GM19328 (cell line): ENCODE results near the gene OTUD6A.

Experiments used
- ATAC-seq: cut with Tn5 transposase; IDR thresholded peaks from one replicate; pipeline ENCODE4 v1.9.1; 2021; ENCODE audit warnings: mild to moderate bottlenecking, moderate library complexity; ENCODE audit not compliant: unreplicated experiment

The OTUD6A gene

GRCh38 chrX:70062076-70062475, at the start of gene OTUD6A:
TSS of gene OTUD6A (plus strand) at chrX:70062457. CDS start at chrX:70062525, 68 bp downstream.
- ATAC-seq, result no peak

- no peak for ATAC-seq
These were observed 49.5 kb upstream of the OTUD6A start for GRCh38 chrX:70012756-70013155.

- ATAC-seq, result no peak
These were observed 48.5 kb upstream of the OTUD6A start for GRCh38 chrX:70013466-70014381.

- ATAC-seq, result no peak
These were observed 45.7 kb upstream of the OTUD6A start for GRCh38 chrX:70016513-70016912.

GRCh38 chrX:70022616-70023015, 39.6 kb upstream of the OTUD6A start:
- no peak for ATAC-seq

- ATAC-seq, result no peak
These were observed 36.8 kb upstream of the OTUD6A start for GRCh38 chrX:70025464-70025863.

- ATAC-seq, result no peak
These were observed 36.0 kb upstream of the OTUD6A start for GRCh38 chrX:70026112-70026850.

- no peak for ATAC-seq
These were observed 35.4 kb upstream of the OTUD6A start for GRCh38 chrX:70026851-70027200.

GRCh38 chrX:70029863-70030262, 32.4 kb upstream of the OTUD6A start:
- ATAC-seq, result no peak

- peak; percentile 62 for ATAC-seq
These were observed 31.9 kb upstream of the OTUD6A start for GRCh38 chrX:70030301-70030767.

- ATAC-seq, result no peak
These were observed 29.5 kb upstream of the OTUD6A start for GRCh38 chrX:70032792-70033191.

- ATAC-seq, result no peak
These were observed 28.8 kb upstream of the OTUD6A start for GRCh38 chrX:70033348-70034051.

- no peak for ATAC-seq
These were observed 27.6 kb upstream of the OTUD6A start for GRCh38 chrX:70034646-70035045.

- no peak for ATAC-seq
These were observed 23.7 kb upstream of the OTUD6A start for GRCh38 chrX:70038515-70038914.

GRCh38 chrX:70038951-70039350, 23.3 kb upstream of the OTUD6A start:
- no peak for ATAC-seq

GRCh38 chrX:70039758-70040157, 22.5 kb upstream of the OTUD6A start:
- ATAC-seq, result no peak

GRCh38 chrX:70041993-70042392, 20.3 kb upstream of the OTUD6A start:
- no peak for ATAC-seq

- no peak for ATAC-seq
These were observed 19.6 kb upstream of the OTUD6A start for GRCh38 chrX:70042399-70043371.

GRCh38 chrX:70043685-70044084, 18.6 kb upstream of the OTUD6A start:
- no peak for ATAC-seq
